Measurements from ENCODE around the gene ATP6V1A. TPM values are rescaled to one million over a fixed set of nuclear protein-coding genes. Genes with fewer than 3 reads are reported as not detected.

Gene ATP6V1A
- 128 and 165 TPM in 2 replicates for total RNA-seq

GRCh38 chr3:113746548-113747282, at the start of gene ATP6V1A:
Gene ATP6V1A, plus strand, starts transcription at chr3:113747035. Its CDS starts 31,719 bp downstream, at chr3:113778754.

GRCh38 chr3:113745756-113746547, 883 bp upstream of the ATP6V1A start, which contains the start of gene NAA50:
Gene NAA50, minus strand, starts transcription at chr3:113746249. Its CDS starts 300 bp downstream, at chr3:113745949.

GRCh38 chr3:113838631-113839209, 91.9 kb downstream of the ATP6V1A start, which contains the start of gene GRAMD1C:
Gene GRAMD1C, plus strand, starts transcription at chr3:113838788. Its CDS starts 122 bp downstream, at chr3:113838910.

Other genes with a start within 250 kb of the ATP6V1A start
- gene SPICE1, start 231.9 kb upstream of the ATP6V1A start, total RNA-seq = 10.2 and 12.2 TPM in 2 replicates
- under 0.01 TPM in 1 of 2 replicates, not detected in the other for gene SIDT1, start 214.5 kb upstream of the ATP6V1A start, total RNA-seq
- gene USF3, start 50.4 kb upstream of the ATP6V1A start, total RNA-seq = 3.8 and 4.4 TPM in 2 replicates
- 145 and 194 TPM in 2 replicates for gene NAA50, start 786 bp upstream of the ATP6V1A start, total RNA-seq
- gene GRAMD1C, start 91.8 kb downstream of the ATP6V1A start, total RNA-seq = 1.3 and 2.1 TPM in 2 replicates
- gene ZDHHC23, start 201.0 kb downstream of the ATP6V1A start, total RNA-seq = 0.74 and 0.85 TPM in 2 replicates

All from smooth muscle cell of bladder (primary cell).